Ascending aorta (tissue), 2 donors: ENCODE results near the gene GJD2. TPM values are rescaled to one million over a fixed set of nuclear protein-coding genes. Genes with fewer than 3 reads are reported as not detected.

Experiments
- DNase-seq, 2 donors: peaks; one replicate each; pipeline ENCODE4 v3.0.0-alpha.2; 2019; ENCODE audit warnings: low spot score in 2 of 2
- H3K27ac ChIP-seq, 2 donors: fragments of 200-600 bp; sonication (generic); one replicate each; pipeline ENCODE4 v1.5.1; 2016 to 2017; ENCODE audit warnings: mild to moderate bottlenecking in 1 of 2
- H3K27me3 ChIP-seq: fragments of 200-600 bp; sonication (generic); one replicate; pipeline ENCODE4 v1.5.1; 2017
- H3K36me3 ChIP-seq, 2 donors: fragments of 200-600 bp; sonication (generic); one replicate each; pipeline ENCODE4 v1.5.1; 2016
- H3K4me1 ChIP-seq, 2 donors: fragments of 200-600 bp; sonication (generic); one replicate each; pipeline ENCODE4 v1.5.1; 2016 to 2017; ENCODE audit warnings: mild to moderate bottlenecking in 1 of 2
- H3K4me3 ChIP-seq, 2 donors: fragments of 200-600 bp; sonication (generic); one replicate each; pipeline ENCODE4 v1.5.1; 2016 to 2017; ENCODE audit warnings: mild to moderate bottlenecking in 1 of 2
- H3K9me3 ChIP-seq, 2 donors: fragments of 200-600 bp; sonication (generic); one replicate each; pipeline ENCODE4 v1.5.1; 2016
- CTCF ChIP-seq, 3 experiments: fragments of 200-600 bp in 2 of 3; fragments of 450-650 bp in 1 of 3; sonication (generic) in 2 of 3; IDR thresholded peaks; one replicate each; pipeline ENCODE4 v1.5.1; 2016 to 2019; ENCODE audit warnings: antibody characterized with exemption in 3 of 3, mild to moderate bottlenecking in 1 of 3, moderate library complexity in 1 of 3
- intact Hi-C: fragments of 100-400 bp; cut with DNase I; formaldehyde crosslinking; loops from one replicate; pipeline ENCODE4 v1.15.1; 2023
- total RNA-seq: library from RNA; depleted of rRNA; stranded (reverse); fragments of >200 nt; gene quantifications from one replicate; pipeline ENCODE4 v1.1.0, GENCODE V29; 2016

Gene GJD2
- total RNA-seq, 1 donor from 2014 or later: not detected

- Histone ChIP-seq H3K27ac (no peak overlapping the region), H3K4me1 (no peaks in the 10 kb centered on the region), H3K27me3 (no peaks in the 10 kb centered on the region), H3K4me3 (no peak overlapping the region), H3K36me3 (no peaks in the 10 kb centered on the region), H3K9me3 (no peaks in the 10 kb centered on the region)
- intact Hi-C loops: no loop called here
- no peak for DNase-seq
- TF ChIP-seq CTCF (IDR thresholded peaks at IDR 0.05): no peak
These were observed 19.1 kb upstream of the GJD2 start for GRCh38 chr15:34773917-34774316.

GRCh38 chr15:34773013-34773412, 18.2 kb upstream of the GJD2 start:
- Histone ChIP-seq H3K27ac (no peak overlapping the region), H3K4me1 (no peaks in the 10 kb centered on the region), H3K4me3 (no peak overlapping the region), H3K27me3 (no peaks in the 10 kb centered on the region), H3K36me3 (no peaks in the 10 kb centered on the region), H3K9me3 (no peaks in the 10 kb centered on the region)
- no peak for DNase-seq
- no peak for TF ChIP-seq CTCF (IDR thresholded peaks at IDR 0.05)
- intact Hi-C loops: no loop called here

GRCh38 chr15:34772312-34772711, 17.5 kb upstream of the GJD2 start:
- H3K27me3 ChIP-seq: no peaks in the 10 kb centered on the region

GRCh38 chr15:34769711-34770110, 14.9 kb upstream of the GJD2 start:
- no peak for DNase-seq
- H3K36me3 ChIP-seq: no peaks in the 10 kb centered on the region
- H3K4me1 ChIP-seq: no peaks in the 10 kb centered on the region
- H3K9me3 ChIP-seq: no peaks in the 10 kb centered on the region
- no peak overlapping the region for H3K27ac ChIP-seq
- H3K27me3 ChIP-seq: no peaks in the 10 kb centered on the region
- no peak for TF ChIP-seq CTCF (IDR thresholded peaks at IDR 0.05)
- intact Hi-C loops: no loop called here
- no peak overlapping the region for H3K4me3 ChIP-seq

More at GRCh38 chr15:34772312-34772711, 17.5 kb upstream of the GJD2 start:
- Histone ChIP-seq H3K27ac (no peak overlapping the region), H3K36me3 (no peaks in the 10 kb centered on the region), H3K9me3 (no peaks in the 10 kb centered on the region), H3K4me1 (no peaks in the 10 kb centered on the region), H3K4me3 (no peak overlapping the region)
- no peak for DNase-seq
- TF ChIP-seq CTCF (IDR thresholded peaks at IDR 0.05): no peak
- intact Hi-C loops: no loop called here

GRCh38 chr15:34768530-34768929, 13.7 kb upstream of the GJD2 start:
- intact Hi-C loops: no loop called here
- Histone ChIP-seq H3K36me3 (no peaks in the 10 kb centered on the region), H3K4me3 (no peak overlapping the region), H3K27me3 (no peaks in the 10 kb centered on the region), H3K4me1 (no peaks in the 10 kb centered on the region), H3K27ac (no peak overlapping the region), H3K9me3 (no peaks in the 10 kb centered on the region)
- TF ChIP-seq CTCF (IDR thresholded peaks at IDR 0.05): no peak
- DNase-seq: no peak

GRCh38 chr15:34765741-34766140, 10.9 kb upstream of the GJD2 start:
- Histone ChIP-seq H3K4me3 (no peak overlapping the region), H3K9me3 (no peaks in the 10 kb centered on the region), H3K4me1 (no peaks in the 10 kb centered on the region), H3K36me3 (no peaks in the 10 kb centered on the region), H3K27me3 (no peaks in the 10 kb centered on the region), H3K27ac (no peak overlapping the region)
- no peak for DNase-seq
- TF ChIP-seq CTCF (IDR thresholded peaks at IDR 0.05): no peak
- intact Hi-C loops: no loop called here
